Stimulated activated CD4-positive, alpha-beta T cell treated with anti-CD3 and anti-CD28 coated beads, TNF-alpha, amount 100 ng/mL, for 48 hours (primary cell): ENCODE results near the gene PTTG1.

Experiments used
- DNase-seq, 3 donors: peaks; one replicate each; pipeline ENCODE4 v3.0.0-alpha.2; 2020; ENCODE audit warnings: low read depth in 3 of 3

PTTG1 gene

GRCh38 chr5:160421625-160422258 is at the start of gene PTTG1:
PTTG1 (plus strand) TSS chr5:160421855; CDS start chr5:160422313, 458 bp downstream.
- peak; percentile 78 to 94 (median 85) for DNase-seq

GRCh38 chr5:160375166-160375565 is 46.5 kb upstream of the PTTG1 start:
- DNase-seq: no peak

GRCh38 chr5:160375701-160376100 is 46.0 kb upstream of the PTTG1 start:
- DNase-seq: no peak

GRCh38 chr5:160376416-160376815 is 45.2 kb upstream of the PTTG1 start:
- DNase-seq: no peak

- DNase-seq: no peak
Observed at GRCh38 chr5:160377651-160378050, 44.0 kb upstream of the PTTG1 start.

- no peak for DNase-seq
Observed at GRCh38 chr5:160378330-160378729, 43.3 kb upstream of the PTTG1 start.

GRCh38 chr5:160379511-160379910 is 42.1 kb upstream of the PTTG1 start:
- no peak for DNase-seq

- no peak for DNase-seq
Observed at GRCh38 chr5:160380041-160380440, 41.6 kb upstream of the PTTG1 start.

GRCh38 chr5:160382346-160382745 is 39.3 kb upstream of the PTTG1 start:
- no peak for DNase-seq

GRCh38 chr5:160384681-160385080 is 37.0 kb upstream of the PTTG1 start:
- DNase-seq: no peak

GRCh38 chr5:160385496-160385895 is 36.2 kb upstream of the PTTG1 start:
- no peak for DNase-seq

- DNase-seq: no peak
Observed at GRCh38 chr5:160387445-160387844, 34.2 kb upstream of the PTTG1 start.

- DNase-seq: no peak
Observed at GRCh38 chr5:160390787-160391696, 30.6 kb upstream of the PTTG1 start.

GRCh38 chr5:160395111-160395510 is 26.5 kb upstream of the PTTG1 start:
- no peak for DNase-seq

- DNase-seq: no peak
Observed at GRCh38 chr5:160397492-160397891, 24.2 kb upstream of the PTTG1 start.

GRCh38 chr5:160398806-160399205 is 22.8 kb upstream of the PTTG1 start:
- no peak for DNase-seq

- DNase-seq: peak; percentile 58 to 62 (median 60)
Observed at GRCh38 chr5:160399402-160400353, 22.0 kb upstream of the PTTG1 start, which contains the start of gene FAM200C. FAM200C (minus strand) TSS chr5:160400054; CDS start chr5:160395490, 4,564 bp downstream.

- peak; percentile 89 to 90 (median 90) for DNase-seq
Observed at GRCh38 chr5:160418561-160419457, 2.8 kb upstream of the PTTG1 start, which contains the start of gene SLU7. SLU7 (minus strand) TSS chr5:160419081; CDS start chr5:160415294, 3,787 bp downstream.

- DNase-seq: no peak
Observed at GRCh38 chr5:160419458-160420330, 2.0 kb upstream of the PTTG1 start.

GRCh38 chr5:160420331-160420610 is 1.4 kb upstream of the PTTG1 start:
- no peak for DNase-seq
